Osteoblast (primary cell): ENCODE results near the gene STXBP2. TPM values are rescaled to one million over a fixed set of nuclear protein-coding genes. Genes with fewer than 3 reads are reported as not detected.
A peak's percentile ranks its signal among the peaks of the same experiment; 100 is the strongest.

ENCODE experiments used
- DNase-seq: peaks from one replicate; pipeline ENCODE4 v3.0.0; 2011; ENCODE audit warnings: low spot score, mixed read lengths; ENCODE audit not compliant: insufficient read length; ENCODE audit errors: missing footprints
- H2AFZ ChIP-seq: 2 replicates; pipeline ENCODE4 v1.6.0; 2011; ENCODE audit warnings: mild to moderate bottlenecking, low read length
- H3K27ac ChIP-seq: 2 replicates; pipeline ENCODE4 v1.5.1; 2011; ENCODE audit warnings: mild to moderate bottlenecking, low read depth, low read length, moderate library complexity
- H3K27me3 ChIP-seq: 2 replicates; pipeline ENCODE4 v1.6.0; 2012; ENCODE audit warnings: mild to moderate bottlenecking, control low read depth, inconsistent platforms, low read length, moderate library complexity; ENCODE audit not compliant: insufficient read depth
- H3K36me3 ChIP-seq: 2 replicates; pipeline ENCODE4 v1.5.1; 2011; ENCODE audit warnings: mild to moderate bottlenecking, low read length, control low read depth, moderate library complexity; ENCODE audit not compliant: insufficient read depth
- H3K4me1 ChIP-seq: 2 replicates; pipeline ENCODE4 v1.5.1; 2011; ENCODE audit warnings: mild to moderate bottlenecking, low read length, control low read depth, moderate library complexity; ENCODE audit not compliant: insufficient read depth
- H3K4me2 ChIP-seq: 2 replicates; pipeline ENCODE4 v1.6.0; 2011; ENCODE audit warnings: mild to moderate bottlenecking, low read length; ENCODE audit not compliant: insufficient read depth
- H3K4me3 ChIP-seq: fragments of 200-600 bp; sonication (generic); 3 replicates; pipeline ENCODE4 v1.5.1; 2012; ENCODE audit warnings: mild to moderate bottlenecking, low read length, inconsistent platforms; ENCODE audit not compliant: insufficient read depth
- H3K79me2 ChIP-seq: 2 replicates; pipeline ENCODE4 v1.6.0; 2012; ENCODE audit warnings: mild to moderate bottlenecking, low read length, control low read depth, inconsistent platforms; ENCODE audit not compliant: insufficient read depth
- H3K9me3 ChIP-seq: 2 replicates; pipeline ENCODE4 v1.5.1; 2011; ENCODE audit warnings: low read depth, low read length, control low read depth
- H4K20me1 ChIP-seq: 2 replicates; pipeline ENCODE4 v1.6.0; 2012; ENCODE audit warnings: mild to moderate bottlenecking, low read length, control low read depth; ENCODE audit not compliant: insufficient read depth
- CTCF ChIP-seq: IDR thresholded peaks from 2 replicates; pipeline ENCODE4 v1.5.1; 2011; ENCODE audit warnings: mild to moderate bottlenecking, low read depth, low read length, moderate library complexity; ENCODE audit errors: extremely low read depth
- total RNA-seq: library from RNA; depleted of rRNA; stranded (reverse); fragments of >200 nt; gene quantifications from 2 replicates; pipeline ENCODE4 v1.2.3, GENCODE V29; 2012

STXBP2 gene
- total RNA-seq, 1 donor = 3.3 TPM

DNA sequence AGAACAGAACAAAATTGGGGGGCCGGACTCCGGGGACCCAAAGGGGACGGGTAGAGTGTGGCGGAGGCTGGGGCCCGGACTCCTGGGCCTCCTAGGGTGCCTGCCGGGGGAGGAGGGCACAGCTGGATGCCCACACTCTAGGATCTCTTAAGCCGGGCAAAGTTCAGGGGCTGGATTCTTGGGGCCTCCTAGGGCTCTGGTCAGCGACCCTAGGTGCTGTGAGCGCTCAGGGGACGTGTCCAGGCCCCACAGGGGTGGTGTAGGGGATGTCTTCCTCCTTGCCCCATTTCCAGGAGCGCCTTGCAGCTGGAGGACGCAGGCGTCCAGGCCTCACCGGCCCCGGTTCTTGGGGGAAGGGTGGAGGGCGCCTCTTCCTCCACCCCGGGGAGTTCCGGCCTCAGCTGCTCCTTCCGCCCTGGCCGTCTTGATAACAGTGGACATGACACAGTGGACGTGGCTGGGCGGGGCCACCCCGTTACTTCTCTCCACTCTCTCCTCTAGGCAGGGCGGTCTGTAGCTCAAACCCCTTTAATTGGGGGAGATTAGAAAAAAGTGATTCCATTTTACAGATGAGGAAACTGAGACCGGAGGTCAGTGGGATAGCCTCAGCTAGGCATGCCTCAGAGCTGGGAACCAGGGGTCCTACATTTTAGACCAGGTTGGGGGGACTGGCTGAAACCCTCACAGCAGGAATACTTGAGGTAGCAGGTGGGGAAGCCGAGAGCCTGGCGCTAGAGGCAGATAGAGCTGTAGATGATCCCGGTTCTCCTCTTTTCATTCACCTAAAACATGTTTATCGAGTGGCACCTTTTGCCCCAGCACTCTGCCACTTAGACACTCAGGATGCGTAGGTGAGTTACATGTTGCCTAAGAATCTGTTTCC, 705 bp downstream of the STXBP2 start:
- Histone ChIP-seq H4K20me1 (no peaks in the 10 kb centered on the region), H2AFZ (no peak overlapping the region), H3K27me3 (peaks cover 9% of the 10 kb centered on the region), H3K4me3 (peak overlapping the region; percentile 20), H3K27ac (no peak overlapping the region), H3K79me2 (no peaks in the 10 kb centered on the region), H3K36me3 (no peaks in the 10 kb centered on the region), H3K4me2 (no peak overlapping the region), H3K9me3 (no peaks in the 10 kb centered on the region), H3K4me1 (no peaks in the 10 kb centered on the region)
- DNase-seq = peak; percentile 89
- TF ChIP-seq CTCF = no peak

GRCh38 chr19:7638802-7639465, 2.0 kb downstream of the STXBP2 start:
- H3K9me3 ChIP-seq = no peaks in the 10 kb centered on the region
- no peak overlapping the region for H2AFZ ChIP-seq
- H4K20me1 ChIP-seq = no peaks in the 10 kb centered on the region
- TF ChIP-seq CTCF = no peak
- peak; percentile 75 for DNase-seq
- H3K27ac ChIP-seq = no peak overlapping the region
- H3K36me3 ChIP-seq = no peaks in the 10 kb centered on the region
- H3K4me1 ChIP-seq = no peaks in the 10 kb centered on the region
- H3K79me2 ChIP-seq = no peaks in the 10 kb centered on the region
- H3K4me2 ChIP-seq = no peak overlapping the region
- peaks cover 9% of the 10 kb centered on the region for H3K27me3 ChIP-seq
- H3K4me3 ChIP-seq = no peak overlapping the region

GRCh38 chr19:7639863-7640348, 3.0 kb downstream of the STXBP2 start:
- no peaks in the 10 kb centered on the region for H3K79me2 ChIP-seq
- H3K27ac ChIP-seq = no peak overlapping the region
- TF ChIP-seq CTCF = no peak
- no peak overlapping the region for H2AFZ ChIP-seq
- H3K27me3 ChIP-seq = peaks cover 9% of the 10 kb centered on the region
- H3K36me3 ChIP-seq = no peaks in the 10 kb centered on the region
- no peaks in the 10 kb centered on the region for H4K20me1 ChIP-seq
- H3K4me2 ChIP-seq = no peak overlapping the region
- H3K4me1 ChIP-seq = no peaks in the 10 kb centered on the region
- no peak overlapping the region for H3K4me3 ChIP-seq
- no peak for DNase-seq
- no peaks in the 10 kb centered on the region for H3K9me3 ChIP-seq

GRCh38 chr19:7640803-7641202, 3.9 kb downstream of the STXBP2 start:
- H3K27ac ChIP-seq = no peak overlapping the region
- no peak overlapping the region for H3K4me3 ChIP-seq
- no peak overlapping the region for H3K4me2 ChIP-seq
- no peaks in the 10 kb centered on the region for H3K4me1 ChIP-seq
- H3K36me3 ChIP-seq = no peaks in the 10 kb centered on the region
- no peak for TF ChIP-seq CTCF
- no peak overlapping the region for H2AFZ ChIP-seq
- H4K20me1 ChIP-seq = no peaks in the 10 kb centered on the region
- no peaks in the 10 kb centered on the region for H3K79me2 ChIP-seq
- H3K27me3 ChIP-seq = peaks cover 9% of the 10 kb centered on the region
- no peaks in the 10 kb centered on the region for H3K9me3 ChIP-seq
- no peak for DNase-seq
